Embryonic facial prominence (tissue), 1 donor: Measurements from ENCODE around the gene KRTAP4-9.
"Not testable (repeated sequence)": the region's sequence is repeated elsewhere in the genome, so short reads cannot be mapped to it uniquely, and the experiment has no call there.

Experiments
- DNase-seq: peaks from one replicate; pipeline ENCODE4 v3.0.0-alpha.2; 2016; ENCODE audit errors: extremely low spot score

KRTAP4-9 gene

GRCh38 chr17:41105347-41105746, at the start of gene KRTAP4-9:
Gene KRTAP4-9, plus strand, starts transcription at chr17:41105389. Its CDS starts 0 bp downstream, at chr17:41105389.
- not testable (repeated sequence) for DNase-seq

DNA sequence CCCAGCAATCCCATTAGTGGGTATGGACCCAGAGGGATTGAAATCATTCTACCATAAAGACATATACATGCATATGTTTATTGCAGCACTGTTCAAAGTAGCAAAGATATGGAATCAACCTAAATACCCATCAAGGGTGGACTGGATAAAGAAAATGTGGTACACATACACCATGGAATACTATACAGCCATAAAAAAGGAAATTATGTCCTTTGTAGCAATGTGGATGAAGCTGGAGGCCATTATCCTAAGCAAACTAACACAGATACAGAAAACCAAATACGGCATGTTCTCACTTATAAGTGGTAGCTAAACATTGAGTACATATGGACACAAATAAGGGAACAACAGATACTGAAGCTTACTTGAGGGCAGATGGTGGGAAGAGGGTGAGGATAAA, 47.6 kb upstream of the KRTAP4-9 start:
- DNase-seq, result no peak

DNA sequence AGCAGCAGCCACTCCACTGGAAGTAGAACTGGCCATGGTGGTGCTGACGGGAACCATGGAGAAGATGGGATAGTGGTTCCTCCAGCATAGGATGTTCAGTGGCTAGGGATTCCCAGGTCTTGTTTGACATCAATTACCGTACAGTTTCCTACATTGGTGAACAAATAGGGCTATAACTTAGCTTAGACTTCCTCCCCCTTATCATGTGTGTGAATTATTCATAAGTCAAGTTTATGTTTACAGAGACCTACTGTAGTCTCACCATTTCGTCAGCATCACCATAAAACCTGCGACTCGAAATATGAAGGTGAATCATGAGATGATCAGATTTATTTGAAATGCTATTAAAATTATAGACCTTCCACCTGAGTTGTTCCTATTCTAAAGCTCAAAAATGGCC, 46.4 kb upstream of the KRTAP4-9 start:
- DNase-seq, result no peak

GRCh38 chr17:41059276-41060051, 45.7 kb upstream of the KRTAP4-9 start:
- DNase-seq, result not testable (repeated sequence)

- DNase-seq, result no peak
Observed at GRCh38 chr17:41060052-41060604, 45.1 kb upstream of the KRTAP4-9 start, which contains the start of gene KRTAP2-3. Gene KRTAP2-3, minus strand, starts transcription at chr17:41060114. Its CDS starts 64 bp downstream, at chr17:41060050.

GRCh38 chr17:41061964-41062363, 43.2 kb upstream of the KRTAP4-9 start:
- DNase-seq, result no peak

DNA sequence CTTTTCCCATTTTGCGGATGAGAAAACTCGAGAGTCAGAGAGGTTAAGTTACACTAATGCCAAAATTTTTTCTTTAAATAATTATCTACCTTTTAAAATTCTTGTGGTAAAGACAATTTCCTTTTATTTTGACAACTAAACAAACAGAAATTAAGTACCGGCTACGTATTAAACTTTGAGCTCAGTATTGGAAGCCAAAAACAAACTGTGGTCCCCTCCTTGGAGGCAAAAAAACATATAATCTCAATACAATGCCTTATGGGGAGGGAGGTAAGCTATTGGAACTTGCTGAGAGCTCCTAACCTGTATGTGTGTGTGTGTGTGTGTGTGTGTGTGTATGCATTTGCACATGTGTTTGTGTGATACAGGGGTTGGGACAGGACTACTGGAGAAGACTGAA, 41.7 kb upstream of the KRTAP4-9 start:
- no peak for DNase-seq

- no peak for DNase-seq
Observed at GRCh38 chr17:41064301-41064700, 40.9 kb upstream of the KRTAP4-9 start.

DNA sequence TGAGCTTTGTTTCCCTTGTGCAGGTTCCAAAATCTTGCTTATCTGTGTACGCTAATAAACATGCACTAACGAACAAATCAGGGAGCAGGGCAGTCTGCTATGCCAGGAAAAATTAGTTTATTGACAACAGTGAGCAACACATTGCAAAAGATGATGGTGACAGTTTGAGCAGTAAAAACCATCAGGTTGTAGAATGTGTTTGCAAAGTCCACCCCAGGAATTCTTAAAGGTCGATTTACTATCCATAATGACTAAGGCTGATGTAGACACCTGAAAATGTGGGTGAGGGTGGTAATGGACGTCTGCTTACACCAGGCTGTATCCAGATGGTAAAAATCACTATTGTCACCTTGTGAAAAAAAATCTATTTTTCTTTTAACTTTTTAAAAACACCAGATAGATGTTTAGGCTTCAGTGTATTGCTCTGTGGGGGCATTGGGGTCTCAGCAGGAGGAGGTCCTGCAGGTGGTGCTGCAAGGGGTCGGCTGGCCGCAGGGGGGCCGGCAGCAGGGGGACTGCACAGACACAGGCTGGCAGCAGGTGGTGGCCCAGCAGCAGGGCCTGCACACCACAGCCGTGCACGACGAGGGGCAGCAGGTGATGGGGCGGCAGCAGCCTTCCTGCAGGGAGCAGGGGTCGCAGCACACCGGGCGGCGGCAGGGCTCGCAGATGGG, 40.0 kb upstream of the KRTAP4-9 start:
- DNase-seq, result not testable (repeated sequence)

DNA sequence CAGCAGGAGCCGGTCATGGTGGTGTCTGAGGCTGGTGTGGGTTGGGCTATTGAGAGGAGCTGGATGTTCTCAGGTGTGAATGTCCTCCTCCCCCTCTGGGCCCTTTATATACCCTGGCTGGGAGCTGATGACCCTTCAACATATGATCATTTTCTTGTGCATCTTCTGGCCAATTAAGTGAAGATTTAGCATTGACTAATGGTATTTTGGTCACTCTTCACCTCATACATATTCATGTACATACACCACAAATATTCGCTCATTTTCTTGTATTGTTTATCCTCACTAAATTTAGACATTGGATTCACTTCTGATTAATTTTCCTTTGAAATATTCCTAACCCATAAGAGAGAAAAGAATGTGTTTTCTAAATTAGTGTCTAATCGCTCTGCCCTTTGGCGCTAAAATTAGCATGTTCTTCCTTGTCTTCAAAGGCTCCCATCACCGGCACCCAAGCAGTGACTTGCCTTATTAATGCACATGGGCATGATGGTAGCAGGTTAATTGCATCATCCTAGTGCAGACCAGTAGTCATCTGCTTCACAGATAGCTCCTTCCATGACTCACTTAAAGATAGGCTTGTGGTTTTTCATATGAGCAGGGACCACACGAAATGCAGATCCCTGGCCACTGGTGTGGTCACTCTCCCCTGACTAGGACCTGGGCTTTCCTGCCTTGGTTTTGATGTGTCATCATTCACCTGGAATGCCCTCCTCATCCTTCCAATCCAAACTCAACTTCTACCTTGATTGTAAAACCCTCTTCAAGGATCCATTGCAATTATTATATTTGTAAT, 39.2 kb upstream of the KRTAP4-9 start, which contains the start of gene KRTAP2-4:
TSS of gene KRTAP2-4 (minus strand) at position 51 of the 796 bp plus-strand sequence. CDS start at position 17, 34 bp downstream.
- no peak for DNase-seq

DNA sequence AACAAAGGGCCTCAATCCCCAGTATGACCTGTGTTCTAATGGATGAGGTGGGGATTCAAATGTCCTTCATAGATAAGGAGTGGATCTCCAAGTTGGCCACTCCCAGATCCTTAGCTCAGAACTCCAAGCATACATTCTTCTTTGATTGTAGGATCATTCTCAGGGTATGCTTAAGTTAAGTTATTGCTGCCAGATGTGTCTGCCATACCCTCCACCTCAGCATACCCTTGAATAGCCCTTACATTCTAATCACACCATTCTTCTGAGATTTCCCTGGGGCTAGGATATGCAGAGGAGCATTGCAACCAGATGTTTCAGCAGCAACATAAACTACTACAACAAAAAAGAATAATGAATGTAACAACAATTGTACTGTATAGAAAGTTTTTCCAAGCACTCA, 37.9 kb upstream of the KRTAP4-9 start:
- no peak for DNase-seq

DNA sequence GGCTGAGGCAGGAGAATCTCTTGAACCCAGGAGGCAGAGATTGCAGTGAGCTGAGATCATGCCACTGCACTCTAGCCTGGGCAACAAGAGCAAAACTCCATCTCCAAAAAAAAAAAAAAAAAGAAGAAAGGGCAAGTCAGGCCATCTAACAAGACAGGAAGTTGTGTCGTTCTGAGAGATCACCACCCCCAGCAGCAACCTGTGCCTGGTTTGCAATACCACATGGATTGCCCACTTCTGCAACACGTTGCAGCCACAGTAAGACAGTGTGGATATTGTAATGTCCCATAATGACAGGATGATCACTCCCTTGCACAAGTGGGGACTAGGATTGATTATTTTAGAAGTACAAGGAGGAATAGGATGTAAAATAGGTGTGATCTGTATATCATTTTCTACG, 36.2 kb upstream of the KRTAP4-9 start:
- DNase-seq, result no peak

DNA sequence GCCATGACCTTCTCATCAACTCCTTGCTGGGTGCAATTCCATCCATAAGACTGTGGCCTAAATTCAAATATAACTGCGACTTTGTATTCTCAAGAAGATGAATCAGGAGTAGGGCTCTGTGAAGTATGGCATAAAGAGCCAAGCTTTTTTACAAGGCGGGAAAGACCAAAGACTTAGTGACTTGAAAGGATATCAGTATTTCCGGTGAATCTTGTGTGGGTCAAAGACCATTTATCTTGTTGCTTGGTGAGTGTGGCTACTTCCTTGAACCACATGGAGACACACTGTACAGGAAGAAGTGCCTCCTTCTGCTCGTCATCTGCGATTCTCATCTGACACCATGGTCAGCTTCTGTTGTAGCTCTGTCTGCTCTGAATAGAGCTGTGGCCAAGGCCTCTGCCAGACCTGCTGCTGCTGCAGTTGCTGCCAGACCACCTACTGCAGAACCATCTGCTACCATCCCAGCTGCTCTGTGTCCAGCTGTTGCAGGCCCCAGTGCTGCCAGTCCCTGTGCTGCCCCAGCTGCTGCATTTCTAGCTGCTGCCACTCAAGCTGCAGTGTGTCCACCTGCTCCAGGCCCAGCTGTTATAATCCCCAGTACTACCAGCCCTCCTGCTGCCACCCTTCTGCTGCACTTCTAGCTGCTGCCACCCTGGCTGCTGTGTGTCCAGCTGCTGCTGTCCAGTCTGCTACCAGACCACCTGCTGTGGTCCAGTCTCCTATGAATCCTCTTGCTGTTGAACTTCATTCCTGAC, 33.4 kb upstream of the KRTAP4-9 start:
- DNase-seq, result no peak

- no peak for DNase-seq
Observed at GRCh38 chr17:41073676-41074075, 31.5 kb upstream of the KRTAP4-9 start.

- DNase-seq, result no peak
Observed at GRCh38 chr17:41076788-41077187, 28.4 kb upstream of the KRTAP4-9 start.

GRCh38 chr17:41082626-41083025, 22.6 kb upstream of the KRTAP4-9 start:
- DNase-seq, result no peak

GRCh38 chr17:41083427-41083826, 21.8 kb upstream of the KRTAP4-9 start:
- not testable (repeated sequence) for DNase-seq

DNA sequence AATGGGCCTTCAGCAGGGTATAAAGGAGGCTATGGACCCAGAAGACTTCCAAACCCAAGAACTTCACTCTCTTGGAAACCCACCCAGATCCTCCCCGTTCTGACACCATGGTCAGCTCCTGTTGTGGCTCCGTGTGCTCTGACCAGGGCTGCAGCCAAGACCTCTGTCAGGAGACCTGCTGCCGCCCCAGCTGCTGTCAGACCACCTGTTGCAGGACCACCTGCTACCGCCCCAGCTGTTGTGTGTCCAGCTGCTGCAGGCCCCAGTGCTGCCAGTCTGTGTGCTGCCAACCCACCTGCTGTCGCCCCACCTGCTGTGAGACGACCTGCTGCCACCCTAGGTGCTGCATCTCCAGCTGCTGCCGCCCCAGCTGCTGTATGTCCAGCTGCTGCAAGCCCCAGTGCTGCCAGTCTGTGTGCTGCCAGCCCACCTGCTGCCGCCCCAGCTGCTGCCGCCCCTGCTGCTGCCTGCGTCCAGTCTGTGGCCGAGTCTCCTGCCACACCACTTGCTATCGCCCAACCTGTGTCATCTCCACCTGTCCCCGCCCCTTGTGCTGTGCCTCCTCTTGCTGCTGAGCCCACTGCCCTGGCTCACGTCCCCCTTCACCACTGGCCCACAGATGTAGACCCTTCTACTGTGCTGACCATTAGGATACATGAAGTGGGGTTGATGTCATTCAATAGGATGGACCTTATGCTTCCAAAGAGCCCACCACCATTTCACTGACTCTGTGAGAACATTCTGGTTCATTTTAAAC, 20.9 kb upstream of the KRTAP4-9 start, which contains the start of gene KRTAP4-7:
TSS of gene KRTAP4-7 (plus strand) at position 51 of the 757 bp plus-strand sequence. CDS start at position 108, 57 bp downstream.
- not testable (repeated sequence) for DNase-seq

DNA sequence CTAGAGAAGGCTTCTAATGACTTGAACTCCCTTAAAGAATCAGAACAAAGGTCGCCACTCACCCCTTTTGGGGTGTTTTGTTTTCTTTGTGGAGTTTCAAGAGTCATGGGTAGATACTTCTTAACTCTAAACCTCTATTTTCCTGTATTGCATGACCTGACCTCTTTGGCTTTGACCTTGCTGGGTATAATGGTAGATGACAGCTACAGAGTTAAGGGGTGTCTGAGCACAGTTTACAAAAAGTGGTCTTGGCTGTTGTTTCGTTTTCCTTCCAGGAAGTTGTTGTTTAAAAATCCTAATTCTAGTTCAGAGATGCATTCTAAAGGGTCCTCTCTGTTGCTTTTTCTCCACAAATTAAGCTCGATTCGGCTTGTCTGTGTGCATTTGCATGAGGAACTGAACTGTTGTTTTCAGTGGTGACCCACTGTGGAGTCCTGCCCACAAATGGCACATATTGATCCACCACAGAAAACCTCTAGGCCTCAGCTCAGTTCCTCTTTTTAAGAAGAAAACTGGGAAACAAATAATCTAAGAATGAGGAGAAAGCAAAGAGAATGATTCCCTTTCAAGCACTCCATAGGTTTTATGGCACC, 16.3 kb upstream of the KRTAP4-9 start:
- DNase-seq, result not testable (repeated sequence)

DNA sequence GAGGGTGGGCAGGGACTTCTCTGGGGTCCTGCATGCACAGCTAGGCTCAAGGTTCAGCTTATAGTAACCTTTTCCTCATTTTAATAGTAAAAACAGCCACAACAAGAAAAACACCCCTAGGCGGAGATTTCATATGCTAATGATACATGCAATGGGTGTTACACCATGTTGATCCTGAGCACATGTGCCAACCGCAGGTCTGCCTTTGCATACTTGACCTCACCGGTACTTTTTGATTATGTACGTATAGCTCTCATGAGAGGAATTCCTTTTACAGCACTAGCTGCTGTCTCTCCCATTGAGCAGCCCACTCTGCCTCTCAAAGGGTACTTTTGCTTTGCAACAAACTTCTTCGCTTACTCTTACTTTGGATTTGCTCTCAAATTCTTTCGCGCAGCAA, 9.1 kb upstream of the KRTAP4-9 start:
- no peak for DNase-seq
